IMR-90 (cell line): ENCODE measurements around the gene RUNX1.

Experiments
- CEBPB ChIP-seq: IDR thresholded peaks from 2 replicates; pipeline ENCODE4 v1.6.1; 2012; ENCODE audit warnings: low read depth, low read length, improper control_type of control experiment
- CTCF ChIP-seq: conservative IDR thresholded peaks from 2 replicates; pipeline ENCODE4 v1.5.1; 2012; ENCODE audit warnings: mild to moderate bottlenecking, low read depth, low read length, improper control_type of control experiment
- ELK1 ChIP-seq: fragments of 150-350 bp; IDR thresholded peaks from 2 replicates; pipeline ENCODE4 v1.6.1; 2016; ENCODE audit warnings: low read depth, mild to moderate bottlenecking, low read length, moderate library complexity, borderline replicate concordance
- FOS ChIP-seq: fragments of 150-350 bp; IDR thresholded peaks from 2 replicates; pipeline ENCODE4 v1.6.1; 2016; ENCODE audit warnings: low read depth, low read length
- MAFK ChIP-seq: IDR thresholded peaks from 2 replicates; pipeline ENCODE4 v1.6.1; 2012; ENCODE audit warnings: low read depth, low read length, improper control_type of control experiment
- POLR2A ChIP-seq: IDR thresholded peaks from 2 replicates; pipeline ENCODE4 v1.6.1; 2012; ENCODE audit warnings: mild to moderate bottlenecking, low read depth, low read length
- RAD21 ChIP-seq: IDR thresholded peaks from 2 replicates; pipeline ENCODE4 v1.6.1; 2012; ENCODE audit warnings: low read length, improper control_type of control experiment
- RCOR1 ChIP-seq: IDR thresholded peaks from 2 replicates; pipeline ENCODE4 v1.6.1; 2012; ENCODE audit warnings: mild to moderate bottlenecking, low read length, improper control_type of control experiment; ENCODE audit not compliant: insufficient replicate concordance
- RFX5 ChIP-seq: IDR thresholded peaks from 2 replicates; pipeline ENCODE4 v1.8.0; 2012; ENCODE audit warnings: low read depth, mild to moderate bottlenecking, low read length, moderate library complexity
- SMC3 ChIP-seq: fragments of 150-350 bp; IDR thresholded peaks from 2 replicates; pipeline ENCODE4 v1.6.1; 2016; ENCODE audit warnings: low read depth, mild to moderate bottlenecking, antibody characterized with exemption, low read length, moderate library complexity
- USF2 ChIP-seq: fragments of 150-350 bp; IDR thresholded peaks from 2 replicates; pipeline ENCODE4 v1.6.1; 2017; ENCODE audit warnings: mild to moderate bottlenecking, antibody characterized with exemption, low read length, low read depth

GRCh38 chr21:34945288-34945687 is 103.8 kb downstream of the RUNX1 start:
- TF ChIP-seq USF2: no peak
- no peak for TF ChIP-seq POLR2A
- TF ChIP-seq RFX5: no peak
- TF ChIP-seq CTCF: no peak
- TF ChIP-seq RAD21: no peak
- no peak for TF ChIP-seq SMC3
- no peak for TF ChIP-seq RCOR1
- TF ChIP-seq MAFK: no peak
- TF ChIP-seq CEBPB: no peak
- TF ChIP-seq ELK1: no peak
- TF ChIP-seq FOS: no peak
